Neural cell (in vitro differentiated cells): ENCODE results near the gene NPLOC4. TPM values are rescaled to one million over a fixed set of nuclear protein-coding genes. Genes with fewer than 3 reads are reported as not detected.
A peak's percentile ranks its signal among the peaks of the same experiment; 100 is the strongest.

Experiments used
- H2AFZ ChIP-seq: fragments of 200-600, 300-800 bp; sonication (generic), shearing (Covaris generic); 2 replicates; pipeline ENCODE4 v1.6.0; 2014; ENCODE audit warnings: low read depth, mild to moderate bottlenecking, antibody characterized with exemption, low read length, moderate library complexity
- H3F3A ChIP-seq: fragments of 200-600 bp; shearing (Covaris generic); 2 replicates; pipeline ENCODE4 v1.6.1; 2016; ENCODE audit warnings: mild to moderate bottlenecking, moderate library complexity, mixed read lengths, antibody characterized with exemption, low read length; ENCODE audit not compliant: insufficient read depth, poor library complexity, severe bottlenecking
- H3K27ac ChIP-seq: fragments of 200-600, 300-800 bp; sonication (generic), shearing (Covaris generic); 2 replicates; pipeline ENCODE4 v1.5.1; 2014; ENCODE audit warnings: mild to moderate bottlenecking, low read length, moderate library complexity
- H3K27me3 ChIP-seq: fragments of 300-800, 200-600 bp; sonication (generic), shearing (Covaris generic); 2 replicates; pipeline ENCODE4 v1.6.0; 2014; ENCODE audit warnings: mild to moderate bottlenecking, low read depth, low read length, moderate library complexity; ENCODE audit not compliant: insufficient read depth
- H3K36me3 ChIP-seq: fragments of 300-800, 200-600 bp; sonication (generic), shearing (Covaris generic); 2 replicates; pipeline ENCODE4 v1.5.1; 2014; ENCODE audit warnings: mild to moderate bottlenecking, antibody characterized with exemption, low read length, moderate library complexity; ENCODE audit not compliant: insufficient read depth
- H3K4me2 ChIP-seq: fragments of 300-800, 200-600 bp; sonication (generic), shearing (Covaris generic); 2 replicates; pipeline ENCODE4 v1.6.0; 2014; ENCODE audit warnings: mild to moderate bottlenecking, low read length
- H3K4me3 ChIP-seq: fragments of 300-800, 200-600 bp; sonication (generic), shearing (Covaris generic); 2 replicates; pipeline ENCODE4 v1.5.1; 2014; ENCODE audit warnings: mild to moderate bottlenecking, low read length, moderate library complexity
- H3K79me2 ChIP-seq: fragments of 200-600 bp; shearing (Covaris generic); replicated peaks from 2 replicates; pipeline ENCODE4 v1.6.0; 2014; ENCODE audit warnings: mild to moderate bottlenecking, low read length, moderate library complexity; ENCODE audit not compliant: insufficient read depth
- H3K9ac ChIP-seq: fragments of 300-800, 200-600 bp; sonication (generic), shearing (Covaris generic); 2 replicates; pipeline ENCODE4 v1.6.1; 2016; ENCODE audit warnings: mild to moderate bottlenecking, low read length, mixed read lengths
- H3K9me2 ChIP-seq: fragments of 200-600 bp; shearing (Covaris generic); 2 replicates; pipeline ENCODE4 v1.6.1; 2016; ENCODE audit warnings: mild to moderate bottlenecking, low read length, mixed read lengths; ENCODE audit not compliant: insufficient read depth
- H3K9me3 ChIP-seq: fragments of 200-600, 300-800 bp; sonication (generic), shearing (Covaris generic); 2 replicates; pipeline ENCODE4 v1.6.1; 2016; ENCODE audit warnings: mild to moderate bottlenecking, mixed run types, low read length, moderate library complexity, mixed read lengths
- H4K20me1 ChIP-seq: fragments of 200-600 bp; shearing (Covaris generic); 2 replicates; pipeline ENCODE4 v1.6.1; 2016; ENCODE audit warnings: mild to moderate bottlenecking, mixed run types; ENCODE audit not compliant: insufficient read depth
- CTCF ChIP-seq: fragments of 450-650 bp; IDR thresholded peaks from 2 replicates; pipeline ENCODE4 v1.5.1; 2014; ENCODE audit warnings: antibody characterized with exemption, mild to moderate bottlenecking, moderate library complexity; ENCODE audit not compliant: poor library complexity, severe bottlenecking
- EP300 ChIP-seq: fragments of 450-650 bp; conservative IDR thresholded peaks from 2 replicates; pipeline ENCODE4 v1.6.1; 2014; ENCODE audit warnings: antibody characterized with exemption, mild to moderate bottlenecking, moderate library complexity; ENCODE audit not compliant: poor library complexity, severe bottlenecking
- EZH2 ChIP-seq: fragments of 200-600, 300-800 bp; shearing (Covaris generic), sonication (generic); IDR thresholded peaks from 2 replicates; pipeline ENCODE4 v1.6.1; 2014; ENCODE audit warnings: antibody characterized with exemption, low read length, borderline replicate concordance, mild to moderate bottlenecking; ENCODE audit not compliant: insufficient read depth, poor library complexity, severe bottlenecking
- MXI1 ChIP-seq: fragments of 450-650 bp; conservative IDR thresholded peaks from 2 replicates; pipeline ENCODE4 v1.6.1; 2014; ENCODE audit warnings: antibody characterized with exemption, mild to moderate bottlenecking; ENCODE audit not compliant: poor library complexity, severe bottlenecking
- POLR2AphosphoS5 ChIP-seq: IDR thresholded peaks from 2 replicates; pipeline ENCODE4 v1.6.1; 2012
- RAD21 ChIP-seq: fragments of 450-650 bp; conservative IDR thresholded peaks from 2 replicates; pipeline ENCODE4 v1.6.1; 2014; ENCODE audit warnings: antibody characterized with exemption, mild to moderate bottlenecking, moderate library complexity
- REST ChIP-seq: IDR thresholded peaks from 2 replicates; pipeline ENCODE4 v1.6.1; 2012; ENCODE audit warnings: borderline replicate concordance
- SMC3 ChIP-seq: fragments of 450-650 bp; conservative IDR thresholded peaks from 2 replicates; pipeline ENCODE4 v1.6.1; 2014; ENCODE audit warnings: antibody characterized with exemption, mild to moderate bottlenecking, moderate library complexity; ENCODE audit not compliant: poor library complexity
- TAF1 ChIP-seq: IDR thresholded peaks from 2 replicates; pipeline ENCODE4 v1.6.1; 2012; ENCODE audit warnings: low read depth
- polyA plus RNA-seq: library from polyadenylated mRNA; depleted of rRNA; stranded (reverse); fragments of >200 nt; gene quantifications from 2 replicates; pipeline ENCODE4 v1.2.3, GENCODE V29; 2014

Gene NPLOC4
- polyA plus RNA-seq, 1 donor from 2014 or later: 32.3 TPM

GRCh38 chr17:81510785-81511553 is 125.9 kb downstream of the NPLOC4 start:
- Histone ChIP-seq H3K27ac (peak overlapping the region; percentile 96), H4K20me1 (peaks cover 49% of the 10 kb centered on the region), H3K79me2 (peaks cover 69% of the 10 kb centered on the region), H3K9me3 (no peaks in the 10 kb centered on the region), H3K36me3 (peaks cover 31% of the 10 kb centered on the region), H3K4me3 (peak overlapping the region; percentile 99), H2AFZ (no peak overlapping the region), H3K9me2 (no peaks in the 10 kb centered on the region), H3K4me2 (peak overlapping the region; percentile 97), H3K27me3 (no peaks in the 10 kb centered on the region), H3K9ac (peak overlapping the region; percentile 99), H3F3A (peaks cover 16% of the 10 kb centered on the region)
- TF ChIP-seq MXI1 (no peak), RAD21 (no peak), TAF1 (peak; percentile 33), EZH2 (no peak), POLR2AphosphoS5 (peak; percentile 61), CTCF (no peak), EP300 (no peak)

GRCh38 chr17:81509972-81510784 is 126.7 kb downstream of the NPLOC4 start:
- Histone ChIP-seq H3K27ac (peak overlapping the region; percentile 96), H3K9me3 (no peaks in the 10 kb centered on the region), H3K9ac (peak overlapping the region; percentile 99), H2AFZ (no peak overlapping the region), H3K79me2 (peaks cover 61% of the 10 kb centered on the region), H3K4me2 (peak overlapping the region; percentile 97), H3K27me3 (no peaks in the 10 kb centered on the region), H3K36me3 (peaks cover 31% of the 10 kb centered on the region), H3K4me3 (peak overlapping the region; percentile 99), H4K20me1 (peaks cover 49% of the 10 kb centered on the region), H3F3A (peaks cover 9% of the 10 kb centered on the region), H3K9me2 (no peaks in the 10 kb centered on the region)
- TF ChIP-seq EP300 (no peak), POLR2AphosphoS5 (no peak), MXI1 (peak; percentile 9), REST (peak; percentile 91), TAF1 (peak; percentile 34), SMC3 (no peak), EZH2 (no peak)
